Neural cell (in vitro differentiated cells): Measurements from ENCODE around the gene MGST3. TPM values are rescaled to one million over a fixed set of nuclear protein-coding genes. Genes with fewer than 3 reads are reported as not detected.
"Not testable (repeated sequence)": the region's sequence is repeated elsewhere in the genome, so short reads cannot be mapped to it uniquely, and the experiment has no call there.

Experiments used
- H2AFZ ChIP-seq: fragments of 200-600, 300-800 bp; sonication (generic), shearing (Covaris generic); 2 replicates; pipeline ENCODE4 v1.6.0; 2014; ENCODE audit warnings: low read depth, mild to moderate bottlenecking, antibody characterized with exemption, low read length, moderate library complexity
- H3F3A ChIP-seq: fragments of 200-600 bp; shearing (Covaris generic); 2 replicates; pipeline ENCODE4 v1.6.1; 2016; ENCODE audit warnings: mild to moderate bottlenecking, moderate library complexity, mixed read lengths, antibody characterized with exemption, low read length; ENCODE audit not compliant: insufficient read depth, poor library complexity, severe bottlenecking
- H3K27ac ChIP-seq: fragments of 200-600, 300-800 bp; sonication (generic), shearing (Covaris generic); 2 replicates; pipeline ENCODE4 v1.5.1; 2014; ENCODE audit warnings: mild to moderate bottlenecking, low read length, moderate library complexity
- H3K27me3 ChIP-seq: fragments of 300-800, 200-600 bp; sonication (generic), shearing (Covaris generic); 2 replicates; pipeline ENCODE4 v1.6.0; 2014; ENCODE audit warnings: mild to moderate bottlenecking, low read depth, low read length, moderate library complexity; ENCODE audit not compliant: insufficient read depth
- H3K36me3 ChIP-seq: fragments of 300-800, 200-600 bp; sonication (generic), shearing (Covaris generic); 2 replicates; pipeline ENCODE4 v1.5.1; 2014; ENCODE audit warnings: mild to moderate bottlenecking, antibody characterized with exemption, low read length, moderate library complexity; ENCODE audit not compliant: insufficient read depth
- H3K4me2 ChIP-seq: fragments of 300-800, 200-600 bp; sonication (generic), shearing (Covaris generic); 2 replicates; pipeline ENCODE4 v1.6.0; 2014; ENCODE audit warnings: mild to moderate bottlenecking, low read length
- H3K4me3 ChIP-seq: fragments of 300-800, 200-600 bp; sonication (generic), shearing (Covaris generic); 2 replicates; pipeline ENCODE4 v1.5.1; 2014; ENCODE audit warnings: mild to moderate bottlenecking, low read length, moderate library complexity
- H3K79me2 ChIP-seq: fragments of 200-600 bp; shearing (Covaris generic); replicated peaks from 2 replicates; pipeline ENCODE4 v1.6.0; 2014; ENCODE audit warnings: mild to moderate bottlenecking, low read length, moderate library complexity; ENCODE audit not compliant: insufficient read depth
- H3K9ac ChIP-seq: fragments of 300-800, 200-600 bp; sonication (generic), shearing (Covaris generic); 2 replicates; pipeline ENCODE4 v1.6.1; 2016; ENCODE audit warnings: mild to moderate bottlenecking, low read length, mixed read lengths
- H3K9me2 ChIP-seq: fragments of 200-600 bp; shearing (Covaris generic); 2 replicates; pipeline ENCODE4 v1.6.1; 2016; ENCODE audit warnings: mild to moderate bottlenecking, low read length, mixed read lengths; ENCODE audit not compliant: insufficient read depth
- H3K9me3 ChIP-seq: fragments of 200-600, 300-800 bp; sonication (generic), shearing (Covaris generic); 2 replicates; pipeline ENCODE4 v1.6.1; 2016; ENCODE audit warnings: mild to moderate bottlenecking, mixed run types, low read length, moderate library complexity, mixed read lengths
- H4K20me1 ChIP-seq: fragments of 200-600 bp; shearing (Covaris generic); 2 replicates; pipeline ENCODE4 v1.6.1; 2016; ENCODE audit warnings: mild to moderate bottlenecking, mixed run types; ENCODE audit not compliant: insufficient read depth
- CTCF ChIP-seq: fragments of 450-650 bp; IDR thresholded peaks from 2 replicates; pipeline ENCODE4 v1.5.1; 2014; ENCODE audit warnings: antibody characterized with exemption, mild to moderate bottlenecking, moderate library complexity; ENCODE audit not compliant: poor library complexity, severe bottlenecking
- EP300 ChIP-seq: fragments of 450-650 bp; conservative IDR thresholded peaks from 2 replicates; pipeline ENCODE4 v1.6.1; 2014; ENCODE audit warnings: antibody characterized with exemption, mild to moderate bottlenecking, moderate library complexity; ENCODE audit not compliant: poor library complexity, severe bottlenecking
- EZH2 ChIP-seq: fragments of 200-600, 300-800 bp; shearing (Covaris generic), sonication (generic); IDR thresholded peaks from 2 replicates; pipeline ENCODE4 v1.6.1; 2014; ENCODE audit warnings: antibody characterized with exemption, low read length, borderline replicate concordance, mild to moderate bottlenecking; ENCODE audit not compliant: insufficient read depth, poor library complexity, severe bottlenecking
- MXI1 ChIP-seq: fragments of 450-650 bp; conservative IDR thresholded peaks from 2 replicates; pipeline ENCODE4 v1.6.1; 2014; ENCODE audit warnings: antibody characterized with exemption, mild to moderate bottlenecking; ENCODE audit not compliant: poor library complexity, severe bottlenecking
- POLR2AphosphoS5 ChIP-seq: IDR thresholded peaks from 2 replicates; pipeline ENCODE4 v1.6.1; 2012
- RAD21 ChIP-seq: fragments of 450-650 bp; conservative IDR thresholded peaks from 2 replicates; pipeline ENCODE4 v1.6.1; 2014; ENCODE audit warnings: antibody characterized with exemption, mild to moderate bottlenecking, moderate library complexity
- REST ChIP-seq: IDR thresholded peaks from 2 replicates; pipeline ENCODE4 v1.6.1; 2012; ENCODE audit warnings: borderline replicate concordance
- SMC3 ChIP-seq: fragments of 450-650 bp; conservative IDR thresholded peaks from 2 replicates; pipeline ENCODE4 v1.6.1; 2014; ENCODE audit warnings: antibody characterized with exemption, mild to moderate bottlenecking, moderate library complexity; ENCODE audit not compliant: poor library complexity
- TAF1 ChIP-seq: IDR thresholded peaks from 2 replicates; pipeline ENCODE4 v1.6.1; 2012; ENCODE audit warnings: low read depth
- polyA plus RNA-seq: library from polyadenylated mRNA; depleted of rRNA; stranded (reverse); fragments of >200 nt; gene quantifications from 2 replicates; pipeline ENCODE4 v1.2.3, GENCODE V29; 2014

MGST3 gene
- polyA plus RNA-seq, 1 donor from 2014 or later, result 219 TPM

- Histone ChIP-seq H3K4me3 (no peak overlapping the region), H3F3A (no peaks in the 10 kb centered on the region), H3K79me2 (peaks cover 5% of the 10 kb centered on the region), H3K27ac (no peak overlapping the region), H2AFZ (no peak overlapping the region), H3K4me2 (no peak overlapping the region), H4K20me1 (no peaks in the 10 kb centered on the region), H3K9me3 (no peaks in the 10 kb centered on the region), H3K36me3 (no peaks in the 10 kb centered on the region), H3K27me3 (no peaks in the 10 kb centered on the region), H3K9ac (no peak overlapping the region), H3K9me2 (no peaks in the 10 kb centered on the region)
- TF ChIP-seq MXI1 (no peak), EZH2 (no peak), RAD21 (no peak), REST (no peak), TAF1 (no peak), SMC3 (no peak), EP300 (no peak), POLR2AphosphoS5 (no peak), CTCF (no peak)
These were observed 4.8 kb downstream of the MGST3 start for GRCh38 chr1:165635823-165636222.

GRCh38 chr1:165637427-165637826 lies 6.4 kb downstream of the MGST3 start:
- Histone ChIP-seq H3K9me3 (no peaks in the 10 kb centered on the region), H4K20me1 (no peaks in the 10 kb centered on the region), H2AFZ (no peak overlapping the region), H3K9ac (no peak overlapping the region), H3F3A (no peaks in the 10 kb centered on the region), H3K27ac (no peak overlapping the region), H3K4me3 (no peak overlapping the region), H3K36me3 (no peaks in the 10 kb centered on the region), H3K4me2 (no peak overlapping the region), H3K79me2 (peaks cover 5% of the 10 kb centered on the region), H3K27me3 (no peaks in the 10 kb centered on the region), H3K9me2 (no peaks in the 10 kb centered on the region)
- TF ChIP-seq CTCF (no peak), SMC3 (no peak), EP300 (no peak)

GRCh38 chr1:165638211-165638610 lies 7.2 kb downstream of the MGST3 start:
- H3K27me3 ChIP-seq, H2AFZ ChIP-seq, H3K36me3 ChIP-seq, H3K4me2 ChIP-seq, H3K9ac ChIP-seq, H3F3A ChIP-seq, H3K9me3 ChIP-seq, H4K20me1 ChIP-seq, H3K79me2 ChIP-seq, H3K27ac ChIP-seq, H3K9me2 ChIP-seq, H3K4me3 ChIP-seq: not testable (repeated sequence)
